Measurements from ENCODE around the gene CCDC57.
"Not testable (repeated sequence)": the region's sequence is repeated elsewhere in the genome, so short reads cannot be mapped to it uniquely, and the experiment has no call there.

The CCDC57 gene

GRCh38 chr17:82201498-82201910 lies 11.1 kb downstream of the CCDC57 start:
- DNase-seq (ENCODE audit: low spot score), result no peak

- DNase-seq (ENCODE audit: low spot score), result no peak
Observed at GRCh38 chr17:82200743-82201497, 11.7 kb downstream of the CCDC57 start.

DNA sequence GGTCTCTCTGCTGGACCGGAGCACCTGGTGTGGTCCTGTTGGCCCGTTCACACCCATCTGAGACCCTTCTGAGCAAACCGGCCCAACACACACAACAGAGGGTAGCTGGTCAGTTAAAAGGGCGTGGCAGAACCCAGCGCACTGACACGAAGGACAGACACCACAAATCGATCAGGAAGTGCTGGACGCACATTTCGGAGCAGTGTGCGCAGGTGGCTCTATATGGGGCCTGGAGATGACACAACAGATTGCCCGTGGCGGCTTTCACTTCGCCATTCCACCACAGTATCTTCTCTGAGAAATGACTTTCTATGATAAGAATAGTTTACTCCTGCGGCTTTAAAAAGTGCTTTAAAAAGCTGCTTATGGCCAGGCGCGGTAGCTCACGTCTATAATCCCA lies 12.5 kb downstream of the CCDC57 start:
- no peak for DNase-seq (ENCODE audit: low spot score)

DNA sequence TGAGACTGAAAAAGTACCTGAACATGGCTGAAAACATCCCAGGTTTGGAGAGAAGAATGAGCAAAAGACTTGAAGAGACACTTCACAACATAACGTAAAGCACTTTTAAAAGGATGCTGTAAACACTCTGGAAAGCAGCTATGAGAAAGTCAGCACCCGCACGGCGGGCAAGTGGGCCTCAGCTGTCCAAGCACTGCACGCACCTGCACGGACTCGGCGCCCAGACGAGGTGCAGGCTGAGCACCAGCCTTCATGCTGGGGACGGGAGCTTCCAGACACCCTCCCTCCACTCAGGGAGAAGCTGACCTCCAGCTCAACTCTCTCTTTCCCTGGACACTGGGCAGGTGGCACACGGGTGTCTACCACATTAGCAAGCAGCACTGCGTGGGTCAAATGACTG lies 13.1 kb downstream of the CCDC57 start:
- DNase-seq (ENCODE audit: low spot score), result no peak

DNA sequence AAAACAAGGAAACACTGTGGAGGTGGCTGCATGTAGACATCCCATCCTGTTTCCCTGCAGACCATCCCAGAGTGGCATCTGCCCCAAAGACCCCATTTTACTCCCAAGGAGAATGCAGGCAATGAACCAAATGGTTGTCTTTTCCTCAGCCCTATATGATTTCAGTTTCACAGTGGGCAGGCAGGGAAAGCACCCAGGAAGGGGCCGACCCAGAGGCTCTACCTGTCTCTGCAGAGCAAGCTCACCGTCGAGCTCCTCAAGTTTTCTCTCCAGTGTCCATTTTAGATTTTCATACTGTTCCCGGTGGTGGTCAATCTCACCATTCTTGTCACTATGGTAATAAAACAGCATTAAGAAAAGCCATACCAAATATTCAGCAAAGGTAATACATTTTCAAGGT lies 14.6 kb downstream of the CCDC57 start:
- DNase-seq (ENCODE audit: low spot score), result no peak

- DNase-seq (ENCODE audit: low spot score), result no peak
Observed at GRCh38 chr17:82195675-82196672, 16.7 kb downstream of the CCDC57 start.

DNA sequence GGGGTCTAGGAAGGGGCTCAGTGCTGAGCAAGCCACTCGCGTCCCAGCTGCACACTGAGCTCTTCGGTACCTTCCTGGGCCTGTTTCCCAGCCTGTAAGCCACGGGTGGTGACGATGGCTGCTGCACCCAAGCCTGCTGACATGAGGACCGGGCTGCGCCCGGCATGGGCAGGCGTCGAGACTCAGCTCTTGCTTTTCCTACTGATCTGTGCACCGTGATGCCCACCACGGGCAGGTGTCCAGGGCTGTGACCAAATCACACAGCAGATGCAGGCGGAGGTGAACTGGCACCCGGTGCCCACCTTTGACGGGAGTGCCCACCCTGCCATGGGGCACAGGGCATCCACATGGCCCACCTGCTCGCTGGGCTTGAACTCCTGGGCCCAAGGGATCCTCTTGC lies 17.9 kb downstream of the CCDC57 start:
- no peak for DNase-seq (ENCODE audit: low spot score)

- DNase-seq (ENCODE audit: low spot score), result peak; percentile 54
Observed at GRCh38 chr17:82193520-82194220, 19.0 kb downstream of the CCDC57 start.

DNA sequence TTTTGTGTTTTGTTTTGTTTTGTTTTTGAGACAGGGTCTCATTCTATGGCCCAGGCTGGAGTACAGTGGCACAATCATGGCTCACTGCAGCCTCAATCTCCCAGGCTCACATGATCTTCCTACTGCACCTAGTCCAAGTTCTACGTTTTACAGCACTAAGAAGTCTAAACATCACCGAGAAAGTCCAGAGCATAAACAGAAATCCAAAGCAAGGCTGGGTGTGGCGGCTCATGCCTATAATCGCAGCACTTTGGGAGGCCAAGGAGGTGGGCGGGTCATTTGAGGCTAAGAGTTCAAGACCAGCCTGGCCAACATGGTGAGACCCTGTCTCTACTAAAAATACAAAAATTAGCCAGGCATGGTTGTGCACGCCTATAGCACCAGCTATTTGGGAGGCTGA lies 19.6 kb downstream of the CCDC57 start:
- not testable (repeated sequence) for DNase-seq (ENCODE audit: low spot score)

- no peak for DNase-seq (ENCODE audit: low spot score)
Observed at GRCh38 chr17:82188001-82188961, 24.4 kb downstream of the CCDC57 start.

- DNase-seq (ENCODE audit: low spot score), result no peak
Observed at GRCh38 chr17:82187500-82187899, 25.1 kb downstream of the CCDC57 start.

DNA sequence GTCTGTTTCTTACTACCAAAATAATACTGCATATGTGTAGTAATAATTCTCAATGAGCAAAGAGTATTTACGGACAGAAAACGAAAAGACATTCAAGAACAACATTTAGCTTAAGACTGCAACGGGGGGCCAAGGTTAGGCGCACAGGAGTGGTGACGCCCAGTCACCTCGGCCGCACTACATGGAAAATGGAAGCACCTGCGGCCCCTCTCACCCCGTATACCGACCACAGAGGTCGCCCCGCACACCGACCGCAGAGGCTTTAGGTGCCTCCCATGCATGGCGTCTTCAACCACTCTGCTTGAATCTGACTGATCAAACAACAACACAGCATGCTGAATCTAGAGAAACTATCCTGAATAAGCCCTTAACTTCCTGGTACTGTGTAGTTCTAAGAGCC lies 26.4 kb downstream of the CCDC57 start:
- DNase-seq (ENCODE audit: low spot score), result no peak

DNA sequence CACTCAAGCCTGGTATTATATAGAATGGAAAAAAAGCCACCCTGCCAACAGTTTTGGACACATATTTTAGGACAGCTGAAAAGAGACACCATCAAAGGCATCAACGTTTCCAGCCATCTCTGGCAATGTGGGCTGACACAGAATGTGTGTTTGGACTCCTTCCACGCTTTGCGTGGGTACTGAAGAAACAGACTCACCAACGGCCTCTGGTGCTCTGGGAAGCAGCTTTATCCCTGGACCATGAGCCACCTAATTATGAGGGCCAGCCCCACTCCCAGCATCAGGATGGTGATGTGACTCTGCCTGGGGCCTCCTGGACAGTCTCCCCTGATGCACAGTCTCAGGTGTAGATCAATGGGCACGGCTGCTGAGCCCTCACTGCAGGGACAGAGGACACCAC lies 27.9 kb downstream of the CCDC57 start:
- DNase-seq (ENCODE audit: low spot score), result peak; percentile 45

DNA sequence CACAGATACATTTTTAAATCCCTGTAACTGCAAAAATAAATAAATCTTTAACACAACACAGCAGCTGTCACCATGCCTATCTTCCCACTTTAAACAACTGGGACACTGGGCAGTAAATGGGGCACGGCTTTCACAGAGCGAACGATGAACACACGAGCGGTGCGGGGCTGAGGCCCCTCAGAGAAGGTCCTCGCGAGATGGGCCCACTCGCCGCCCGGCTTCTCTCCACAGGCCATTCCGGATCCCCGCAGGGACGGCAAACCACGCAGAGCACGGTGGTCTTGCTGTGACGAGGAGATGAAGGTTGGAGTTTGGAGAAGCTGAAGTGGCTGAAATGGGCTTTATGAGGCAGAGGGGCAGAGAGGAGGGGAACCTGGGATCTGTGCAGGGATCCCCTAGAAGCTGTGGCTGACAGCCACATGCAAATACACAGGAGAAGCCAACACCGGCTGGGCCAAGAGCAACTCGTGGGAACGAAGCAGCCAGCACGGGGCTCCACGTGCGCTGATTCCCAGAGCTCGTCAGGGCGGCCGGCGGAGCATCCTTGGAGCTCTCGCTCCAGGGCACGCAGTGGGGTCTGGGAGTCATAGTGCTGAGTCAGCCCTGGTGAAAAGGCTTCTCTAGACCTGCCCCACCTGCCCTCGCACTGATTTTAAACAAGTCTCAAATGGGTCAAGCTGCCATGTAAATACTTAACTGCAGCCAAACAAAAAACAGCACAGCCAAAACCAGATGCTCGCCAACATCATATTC lies 31.7 kb downstream of the CCDC57 start:
- no peak for DNase-seq (ENCODE audit: low spot score)

GRCh38 chr17:82179946-82180475 lies 32.6 kb downstream of the CCDC57 start:
- no peak for DNase-seq (ENCODE audit: low spot score)

GRCh38 chr17:82179412-82179811 lies 33.2 kb downstream of the CCDC57 start:
- no peak for DNase-seq (ENCODE audit: low spot score)

- no peak for DNase-seq (ENCODE audit: low spot score)
Observed at GRCh38 chr17:82178499-82179261, 34.0 kb downstream of the CCDC57 start.

- DNase-seq (ENCODE audit: low spot score), result no peak
Observed at GRCh38 chr17:82177761-82178498, 34.7 kb downstream of the CCDC57 start.

DNA sequence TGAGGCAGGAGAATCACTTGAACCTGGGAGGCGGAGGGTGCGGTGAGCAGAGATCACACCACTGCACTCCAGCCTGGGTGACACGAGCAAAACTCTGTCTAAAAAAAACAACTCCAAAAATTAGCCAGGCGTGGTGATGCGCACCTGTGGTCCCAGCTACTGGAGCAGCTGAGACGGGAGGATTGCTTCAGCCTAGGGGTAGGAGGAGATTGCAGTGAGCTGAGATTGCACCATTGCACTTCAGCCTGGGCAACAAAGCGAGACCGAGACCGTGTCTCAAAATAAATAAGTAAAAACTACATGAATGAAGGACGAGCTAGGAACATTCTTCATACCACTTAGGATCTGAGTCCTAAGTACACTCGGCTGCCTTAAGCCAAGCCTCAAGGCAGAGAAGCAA lies 35.4 kb downstream of the CCDC57 start:
- DNase-seq (ENCODE audit: low spot score), result no peak
